Common myeloid progenitor, CD34-positive (primary cell): Measurements from ENCODE around the gene AHSG.
A peak's percentile ranks its signal among the peaks of the same experiment; 100 is the strongest.

Source experiments
- CTCF ChIA-PET: fragments of 350-600 bp; sonication (Branson Sonifier 250); formaldehyde crosslinking; loops from one replicate; lab custom pipeline; 2021; ENCODE audit warnings: antibody characterized with exemption; lab: Charles Lee
- POLR2A ChIA-PET: fragments of 350-600 bp; sonication (Branson Sonifier 250); formaldehyde crosslinking; loops from one replicate; lab custom pipeline; 2021; ENCODE audit warnings: antibody characterized with exemption; lab: Charles Lee
- DNase-seq, 3 donors: peaks; one replicate each; pipeline versions ENCODE4 v3.0.0 to v3.0.0-alpha.2; 2013
- H3K27ac ChIP-seq, 2 experiments: 1 replicate in 1 of 2; 2 replicates in 1 of 2; pipeline ENCODE4 v1.7.0; 2013; ENCODE audit warnings: inconsistent platforms in 2 of 2, low read length in 2 of 2, mild to moderate bottlenecking in 2 of 2, low read depth in 1 of 2, moderate library complexity in 1 of 2; ENCODE audit not compliant: severe bottlenecking in 2 of 2, insufficient read depth in 1 of 2, poor library complexity in 1 of 2
- H3K27me3 ChIP-seq, 5 experiments: replicated peaks in 2 of 5; 1 replicate in 3 of 5; 2 replicates in 2 of 5; pipeline versions ENCODE4 v1.6.1 to v1.7.0; 2013; ENCODE audit warnings: low read length in 4 of 5, mild to moderate bottlenecking in 2 of 5, moderate library complexity in 2 of 5, inconsistent platforms in 1 of 5; ENCODE audit not compliant: insufficient read depth in 5 of 5, control insufficient read depth in 4 of 5
- H3K36me3 ChIP-seq, 4 experiments: 1 replicate in 2 of 4; 2 replicates in 2 of 4; pipeline versions ENCODE4 v1.6.1 to v1.7.0; 2013; ENCODE audit warnings: low read length in 3 of 4, control low read depth in 1 of 4, mild to moderate bottlenecking in 1 of 4; ENCODE audit not compliant: control insufficient read depth in 4 of 4, insufficient read depth in 4 of 4
- H3K4me1 ChIP-seq, 4 experiments: 1 replicate in 3 of 4; 2 replicates in 1 of 4; pipeline versions ENCODE4 v1.6.1 to v1.7.1; 2013; ENCODE audit warnings: low read length in 3 of 4, mild to moderate bottlenecking in 3 of 4, control low read depth in 1 of 4, inconsistent platforms in 1 of 4, moderate library complexity in 1 of 4; ENCODE audit not compliant: control insufficient read depth in 4 of 4, insufficient read depth in 4 of 4; ENCODE audit errors: control extremely low read depth in 1 of 4
- H3K4me3 ChIP-seq, 7 experiments: 1 replicate in 4 of 7; 2 replicates in 3 of 7; pipeline versions ENCODE4 v1.5.1 to v1.7.0; 2013; ENCODE audit warnings: mild to moderate bottlenecking in 7 of 7, low read length in 6 of 7, moderate library complexity in 6 of 7, inconsistent platforms in 2 of 7, low read depth in 2 of 7, control low read depth in 1 of 7; ENCODE audit not compliant: insufficient read depth in 4 of 7, control insufficient read depth in 1 of 7; ENCODE audit errors: extremely low read depth in 1 of 7
- H3K9me3 ChIP-seq, 5 experiments: 1 replicate in 4 of 5; 2 replicates in 1 of 5; pipeline versions ENCODE4 v1.6.1 to v1.7.1; 2013; ENCODE audit warnings: low read length in 4 of 5, mild to moderate bottlenecking in 2 of 5, inconsistent platforms in 1 of 5, low read depth in 1 of 5, moderate library complexity in 1 of 5; ENCODE audit not compliant: control insufficient read depth in 4 of 5, insufficient read depth in 2 of 5; ENCODE audit errors: control extremely low read depth in 1 of 5
- WGBS: methylation state at CpG from one replicate; pipeline ENCODE4 v1.1.5; 2013; ENCODE audit not compliant: insufficient coverage; 5-methylcytosine and 5-hydroxymethylcytosine counted together

AHSG gene

DNA sequence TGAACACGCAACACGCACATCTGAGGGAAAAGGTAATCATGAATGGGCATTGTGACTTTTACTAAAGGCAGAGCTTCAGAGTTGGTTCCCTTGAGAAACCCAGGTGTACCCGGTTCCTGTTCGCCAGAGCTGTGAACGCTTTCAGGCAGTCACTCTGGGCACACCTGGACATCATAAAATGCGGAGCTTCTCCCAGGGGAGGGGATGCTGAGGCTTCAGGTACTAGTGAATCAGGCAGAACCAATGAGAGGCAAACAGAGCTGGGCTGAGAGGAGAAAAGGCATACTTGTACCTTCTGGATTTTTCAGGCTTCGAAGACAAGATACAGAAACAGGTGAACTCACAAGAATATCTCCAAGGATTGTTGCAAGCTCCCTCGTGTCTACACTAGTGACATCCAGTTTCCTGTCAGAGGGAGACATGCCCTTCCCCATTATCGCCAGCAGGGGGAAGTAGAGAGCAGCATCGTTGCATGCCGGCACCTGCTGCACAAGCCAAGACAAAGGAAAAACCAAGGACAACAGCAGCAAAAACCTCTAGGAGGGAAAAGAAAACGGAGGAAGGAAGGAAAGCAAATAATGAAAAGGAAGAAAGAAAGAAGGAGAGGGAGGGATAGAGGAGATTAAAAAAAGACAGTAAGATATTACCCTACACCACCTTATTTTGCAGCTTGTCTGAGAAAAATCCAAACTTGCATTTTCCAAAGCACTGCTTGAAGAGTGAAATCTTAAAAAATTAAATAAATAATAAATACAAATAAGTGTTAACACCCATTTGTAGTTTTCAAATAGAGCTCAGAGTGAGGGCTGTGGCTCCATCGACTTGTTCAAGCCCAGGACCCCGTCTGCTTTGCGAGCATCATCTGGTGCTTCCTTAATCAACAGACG lies 2.0 kb downstream of the AHSG start:
- CTCF ChIA-PET = interaction anchor here (0.7 to 6.7 kb wide), 25 partner anchors 9 to 373 kb away, joined by 3 to 78 read pairs (median 4); partner anchors contain the start of genes CRYGS, DNAJB11 and HRG
- H3K27ac ChIP-seq = no peak overlapping the region
- H3K9me3 ChIP-seq = no peaks in the 10 kb centered on the region
- peaks cover 0 to 17% (median 10%) of the 10 kb centered on the region in 5 experiments for H3K27me3 ChIP-seq
- DNase-seq = peak; percentile 66 to 81 (median 74)
- 33% methylated on average over 13 of the region's 16 CpGs for WGBS
- POLR2A ChIA-PET = no interaction called here
- peak overlapping the region in 2 of 7 experiments; percentile 46 to 49 for H3K4me3 ChIP-seq
- no peaks in the 10 kb centered on the region for H3K36me3 ChIP-seq
- peaks cover 0 to 17% (median 11%) of the 10 kb centered on the region in 4 experiments for H3K4me1 ChIP-seq

DNA sequence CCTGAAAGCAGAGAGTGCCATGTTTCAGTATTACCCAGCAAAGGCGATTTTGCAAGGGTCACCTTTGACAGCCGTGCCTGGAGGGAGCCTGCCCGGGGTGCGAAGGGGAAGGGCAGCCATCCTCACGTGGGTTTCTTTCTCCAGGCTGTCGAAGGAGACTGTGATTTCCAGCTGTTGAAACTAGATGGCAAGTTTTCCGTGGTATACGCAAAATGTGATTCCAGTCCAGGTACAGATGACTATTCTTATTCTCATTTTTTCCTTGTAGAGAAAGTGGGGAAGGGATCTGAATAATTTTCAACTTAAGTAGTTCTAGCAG lies 3.4 kb downstream of the AHSG start:
- peaks cover 0 to 17% (median 11%) of the 10 kb centered on the region in 4 experiments for H3K4me1 ChIP-seq
- POLR2A ChIA-PET = no interaction called here

DNA sequence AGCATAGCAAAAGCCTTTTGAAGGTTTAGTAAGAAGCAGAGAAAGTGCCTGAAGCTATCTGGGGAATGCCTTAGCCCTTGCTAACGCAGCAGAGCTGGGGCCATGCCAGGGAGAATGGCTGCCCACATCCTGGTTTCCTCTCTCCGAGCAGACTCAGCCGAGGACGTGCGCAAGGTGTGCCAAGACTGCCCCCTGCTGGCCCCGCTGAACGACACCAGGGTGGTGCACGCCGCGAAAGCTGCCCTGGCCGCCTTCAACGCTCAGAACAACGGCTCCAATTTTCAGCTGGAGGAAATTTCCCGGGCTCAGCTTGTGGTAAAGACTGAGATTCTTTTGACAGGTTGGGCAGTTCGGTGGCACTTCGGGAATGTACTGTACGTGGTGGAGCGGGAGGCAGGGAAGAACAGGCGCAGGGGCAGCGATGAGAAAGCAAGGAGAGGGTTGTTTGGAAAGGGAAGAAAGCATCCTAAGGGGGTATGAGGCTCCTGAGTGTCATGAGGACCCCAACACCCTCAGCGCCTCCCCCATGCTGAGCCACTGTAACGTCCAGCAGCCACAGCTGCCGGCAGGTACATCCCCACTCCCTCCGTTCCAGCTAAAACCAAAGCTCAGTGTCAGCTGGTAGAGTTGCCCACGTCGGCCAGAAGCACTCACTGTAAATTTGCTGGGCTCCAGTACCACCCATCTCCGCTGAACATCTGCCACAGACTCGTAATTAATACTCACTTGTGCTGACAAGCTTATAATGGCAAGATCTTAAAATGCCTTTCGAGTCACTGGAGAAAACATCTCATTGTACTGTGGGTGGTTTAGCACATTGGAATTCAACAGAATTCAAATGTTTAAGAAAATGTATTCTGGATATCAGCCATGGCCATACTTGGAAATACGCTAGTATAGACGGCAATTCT lies 4.4 kb downstream of the AHSG start:
- DNase-seq = peak; percentile 92 to 96 (median 93)
- 21% methylated on average over 29 of the region's 31 CpGs for WGBS
- H3K36me3 ChIP-seq = no peaks in the 10 kb centered on the region
- peaks cover 0 to 17% (median 10%) of the 10 kb centered on the region in 5 experiments for H3K27me3 ChIP-seq
- H3K4me3 ChIP-seq = peak overlapping the region in 3 of 7 experiments; percentile 11 to 63 (median 50)
- CTCF ChIA-PET = interaction anchor here (0.7 to 6.7 kb wide), 38 partner anchors 9 to 675 kb away, joined by 3 to 78 read pairs (median 4); partner anchors contain the start of genes DNAJB11 and EIF4A2
- no peaks in the 10 kb centered on the region for H3K9me3 ChIP-seq
- H3K4me1 ChIP-seq = peaks cover 0 to 17% (median 11%) of the 10 kb centered on the region in 4 experiments
- POLR2A ChIA-PET = interaction anchor here (0.6 to 0.9 kb wide), 3 partner anchors 32 to 491 kb away, joined by 3 to 4 read pairs (median 3); no protein-coding TSS in a partner anchor
- no peak overlapping the region for H3K27ac ChIP-seq

More for the DNA sequence above, 3.4 kb downstream of the AHSG start:
- Histone ChIP-seq H3K27me3 (peaks cover 0 to 17% (median 13%) of the 10 kb centered on the region in 5 experiments), H3K9me3 (no peaks in the 10 kb centered on the region), H3K27ac (no peak overlapping the region), H3K4me3 (no peak overlapping the region), H3K36me3 (no peaks in the 10 kb centered on the region)
- no peak for DNase-seq
- CTCF ChIA-PET = interaction anchor here (0.9 to 6.7 kb wide), 23 partner anchors 10 to 639 kb away, joined by 3 to 78 read pairs (median 6); partner anchors contain the start of gene EIF4A2
- 98% methylated on average over 5 of the region's 8 CpGs for WGBS

DNA sequence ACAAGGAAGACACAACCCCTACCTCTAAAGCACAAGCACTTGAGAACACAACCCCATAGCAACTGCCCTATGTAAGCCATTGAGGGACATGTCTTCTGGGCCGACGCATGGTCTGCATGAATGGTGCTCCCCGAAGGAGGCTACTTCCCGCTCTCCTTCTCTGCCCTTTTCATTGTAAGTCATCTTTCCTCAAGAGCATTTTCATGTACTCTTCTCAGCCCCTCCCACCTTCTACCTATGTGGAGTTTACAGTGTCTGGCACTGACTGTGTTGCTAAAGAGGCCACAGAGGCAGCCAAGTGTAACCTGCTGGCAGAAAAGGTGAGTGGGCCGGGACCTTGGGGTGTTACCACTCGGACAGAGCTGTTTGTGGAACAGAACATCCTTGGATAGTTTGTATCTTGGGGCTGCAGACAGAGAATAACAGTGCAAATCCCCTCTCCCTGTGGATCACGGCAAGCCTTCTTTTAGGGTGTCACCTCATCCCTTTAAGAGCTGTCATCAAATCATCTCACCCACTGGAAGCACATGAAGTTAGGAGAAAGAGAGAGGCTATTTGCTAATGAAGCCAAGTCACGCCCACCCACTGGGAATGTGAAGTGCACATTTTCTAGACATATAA lies 5.6 kb downstream of the AHSG start:
- H3K4me1 ChIP-seq = peaks cover 0 to 17% (median 11%) of the 10 kb centered on the region in 4 experiments
- no peak overlapping the region for H3K27ac ChIP-seq
- CTCF ChIA-PET = interaction anchor here (0.6 to 6.7 kb wide), 7 partner anchors 16 to 202 kb away, joined by 3 to 78 read pairs (median 9); partner anchors contain the start of gene EIF4A2
- WGBS = 100% methylated on average over 6 of the region's 8 CpGs
- H3K36me3 ChIP-seq = no peaks in the 10 kb centered on the region
- H3K4me3 ChIP-seq = no peak overlapping the region
- no peak for DNase-seq
- peaks cover 0 to 17% (median 12%) of the 10 kb centered on the region in 5 experiments for H3K27me3 ChIP-seq
- POLR2A ChIA-PET = no interaction called here
- H3K9me3 ChIP-seq = no peaks in the 10 kb centered on the region

DNA sequence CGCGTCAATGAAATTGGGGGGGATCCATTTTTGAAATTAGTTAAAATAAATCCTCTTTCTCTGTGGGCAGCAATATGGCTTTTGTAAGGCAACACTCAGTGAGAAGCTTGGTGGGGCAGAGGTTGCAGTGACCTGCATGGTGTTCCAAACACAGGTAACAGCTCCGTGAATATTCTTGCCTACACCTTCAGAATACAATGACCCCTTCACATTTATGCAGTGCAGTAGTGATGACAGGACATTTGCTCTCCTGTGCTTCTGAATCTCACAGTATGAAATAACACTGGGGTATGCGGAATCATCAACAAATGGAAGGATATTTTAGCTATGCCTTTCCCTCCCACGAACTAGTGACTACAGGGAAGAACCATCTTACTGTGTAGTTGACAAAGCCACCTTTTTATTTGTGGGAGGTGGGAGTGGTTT lies 6.9 kb downstream of the AHSG start:
- Histone ChIP-seq H3K4me3 (no peak overlapping the region), H3K27me3 (peaks cover 0 to 17% (median 11%) of the 10 kb centered on the region in 5 experiments), H3K9me3 (no peaks in the 10 kb centered on the region), H3K4me1 (peaks cover 0 to 11% (median 8%) of the 10 kb centered on the region in 4 experiments), H3K27ac (no peak overlapping the region), H3K36me3 (no peaks in the 10 kb centered on the region)
- POLR2A ChIA-PET = no interaction called here
- 100% methylated on average over 2 of the region's 5 CpGs for WGBS
- CTCF ChIA-PET = interaction anchor here (0.6 to 1.5 kb wide), 3 partner anchors 16 to 209 kb away, joined by 3 to 4 read pairs (median 3); no protein-coding TSS in a partner anchor
- DNase-seq = no peak
